HG03432 (cell line): ENCODE measurements around the gene TBL1XR1.

Source experiments
- ATAC-seq: cut with Tn5 transposase; IDR thresholded peaks from one replicate; pipeline ENCODE4 v1.9.1; 2021; ENCODE audit warnings: mild to moderate bottlenecking, moderate library complexity; ENCODE audit not compliant: unreplicated experiment

TBL1XR1 gene

DNA sequence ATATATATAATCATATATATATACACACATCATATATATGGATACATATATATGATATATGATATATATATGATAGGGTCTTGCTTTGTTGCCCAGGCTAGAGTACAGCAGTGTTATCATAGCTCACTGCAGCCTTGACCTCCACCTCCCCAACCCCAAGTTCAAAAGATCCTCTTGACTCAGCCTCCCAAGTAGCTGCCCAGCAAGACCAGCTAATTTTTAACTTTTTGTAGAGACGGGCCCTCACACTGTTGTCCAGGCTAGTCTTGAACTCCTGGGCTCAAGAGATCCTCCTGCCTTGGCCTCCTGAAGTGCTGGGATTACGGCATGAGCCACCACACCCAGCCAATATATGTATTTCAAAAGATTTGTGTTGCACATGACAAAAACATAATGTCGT lies 83.0 kb downstream of the TBL1XR1 start:
- no peak for ATAC-seq

DNA sequence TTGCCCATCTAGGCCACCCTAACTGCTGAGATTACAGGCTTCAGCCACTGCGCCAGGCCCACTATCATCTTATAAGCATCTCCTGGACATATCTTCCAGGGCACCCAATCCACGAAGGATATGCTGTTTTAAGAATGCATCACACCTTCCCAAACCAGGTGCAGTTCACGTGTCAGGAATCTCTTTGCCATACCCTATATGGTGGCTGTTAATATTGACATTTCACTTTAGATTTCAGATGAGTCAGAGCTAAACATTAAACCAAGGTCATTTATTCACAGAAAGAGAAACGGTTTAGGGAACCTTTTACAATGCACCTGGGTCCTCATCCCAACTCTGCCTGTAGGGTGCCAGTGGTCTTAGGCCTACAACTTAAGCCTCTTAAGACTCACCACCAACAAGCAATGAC lies 85.7 kb downstream of the TBL1XR1 start:
- no peak for ATAC-seq

- no peak for ATAC-seq
Observed at GRCh38 chr3:177110895-177111294, 86.4 kb downstream of the TBL1XR1 start.

- no peak for ATAC-seq
Observed at GRCh38 chr3:177110386-177110785, 86.9 kb downstream of the TBL1XR1 start.

GRCh38 chr3:177109688-177110330 lies 87.5 kb downstream of the TBL1XR1 start:
- peak; percentile 61 for ATAC-seq

DNA sequence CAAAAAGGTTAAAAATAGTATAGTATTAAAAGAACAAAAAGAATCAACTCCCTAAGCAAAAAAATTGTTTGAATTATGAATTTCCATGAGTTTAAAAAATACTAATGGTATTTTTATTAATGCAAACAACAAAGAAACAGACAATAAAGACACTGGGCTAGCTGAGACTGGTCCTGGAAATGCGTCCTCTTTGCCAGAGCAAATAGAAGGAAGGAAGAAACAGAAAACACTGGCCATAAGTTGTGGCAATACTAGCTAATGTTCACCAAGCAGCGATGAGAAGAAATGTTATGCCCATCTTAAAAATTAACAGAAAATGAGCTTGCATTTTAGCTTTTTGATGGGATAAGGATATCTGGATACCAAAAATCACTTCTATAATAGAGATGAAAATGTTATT lies 88.6 kb downstream of the TBL1XR1 start:
- ATAC-seq = no peak

DNA sequence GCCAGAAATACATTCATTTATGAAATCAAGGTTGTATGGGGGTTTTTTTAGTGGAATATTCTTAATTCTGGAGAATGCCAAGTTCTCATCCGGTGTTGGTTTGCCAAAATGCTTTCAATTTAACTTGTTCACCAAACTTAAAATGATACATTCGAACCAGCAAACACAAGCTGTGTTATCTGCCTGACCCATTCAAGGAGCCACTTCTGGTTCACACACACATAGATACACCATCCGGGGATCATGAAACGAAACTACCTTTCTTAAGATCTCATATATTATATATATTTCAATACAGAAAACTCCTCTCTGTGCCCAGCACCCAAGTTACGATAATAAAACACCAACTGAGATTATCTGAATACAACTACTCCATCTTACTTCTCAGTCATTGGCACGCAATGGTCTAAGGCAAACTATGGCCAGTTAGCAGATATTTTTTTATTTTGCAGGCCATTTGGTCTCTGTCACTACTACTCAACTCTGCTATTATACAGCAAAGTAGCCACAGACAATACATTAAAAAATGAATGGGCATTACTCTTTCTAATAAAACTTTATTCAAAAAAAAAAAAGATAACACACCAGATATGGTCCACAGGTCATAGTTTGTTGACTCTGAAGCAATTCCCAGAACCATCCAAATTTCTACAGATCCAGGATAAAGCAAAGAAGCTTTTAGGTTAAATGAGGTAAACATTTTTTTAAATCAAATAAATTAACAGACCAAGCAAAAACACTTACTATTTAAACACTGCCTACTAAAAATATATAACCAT lies 89.6 kb downstream of the TBL1XR1 start:
- no peak for ATAC-seq

DNA sequence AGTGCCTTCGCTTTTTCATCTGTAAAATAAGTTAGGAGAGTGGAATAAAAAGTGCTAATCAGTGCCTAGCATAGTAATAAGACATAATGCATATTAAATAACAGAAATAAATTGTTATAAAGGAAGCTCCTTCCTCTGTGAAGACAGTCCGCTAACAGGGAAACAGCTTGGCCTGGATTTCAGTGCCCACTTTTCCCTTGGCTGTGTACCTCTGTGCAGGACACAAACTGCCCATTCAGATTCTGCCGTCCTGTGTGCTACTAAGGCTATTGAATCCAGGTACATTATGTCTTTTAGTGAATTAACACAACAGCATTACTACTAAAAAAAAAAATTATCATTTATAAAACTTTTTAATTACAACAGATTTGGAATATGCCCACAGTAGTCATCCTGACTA lies 90.7 kb downstream of the TBL1XR1 start:
- no peak for ATAC-seq

DNA sequence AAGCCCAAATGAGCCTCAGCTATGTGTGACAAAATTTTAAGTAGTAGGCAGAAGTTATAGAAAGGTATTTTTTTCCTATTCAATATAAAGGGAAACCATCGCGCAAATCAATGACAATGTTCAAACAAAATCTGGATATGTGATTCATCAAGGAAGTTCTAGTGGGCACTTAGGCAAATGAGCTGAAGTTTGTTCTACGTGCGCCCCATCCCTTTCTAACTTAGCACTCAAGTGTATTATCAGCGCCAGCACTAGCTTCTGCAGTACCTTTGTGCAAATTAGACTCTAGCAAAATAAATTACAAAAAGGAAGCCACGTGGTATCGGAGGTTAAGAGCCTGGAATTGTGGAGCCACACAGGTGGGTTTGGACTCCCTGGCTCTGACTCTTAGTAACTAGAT lies 91.1 kb downstream of the TBL1XR1 start:
- ATAC-seq = peak; percentile 50

- no peak for ATAC-seq
Observed at GRCh38 chr3:177105623-177106022, 91.7 kb downstream of the TBL1XR1 start.

- no peak for ATAC-seq
Observed at GRCh38 chr3:177104299-177104992, 92.8 kb downstream of the TBL1XR1 start.

DNA sequence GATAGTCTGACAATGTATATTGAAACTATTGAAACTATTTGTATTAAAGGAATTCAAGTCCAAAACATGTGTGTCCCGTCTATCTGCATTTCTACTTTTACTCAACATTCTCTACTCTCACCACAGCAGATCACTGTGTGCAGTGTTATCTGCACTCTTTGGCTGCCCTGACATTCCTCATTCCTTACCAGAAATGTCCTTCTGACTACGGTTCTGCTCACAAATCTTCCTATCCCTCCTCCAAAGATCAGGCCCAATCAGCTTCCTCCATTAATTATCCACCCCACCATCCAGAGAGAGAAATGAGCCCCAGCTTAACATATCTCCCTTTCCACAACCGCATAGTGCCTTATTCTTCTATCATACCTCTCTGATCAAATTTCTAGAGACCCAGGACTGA lies 94.7 kb downstream of the TBL1XR1 start:
- ATAC-seq = no peak

DNA sequence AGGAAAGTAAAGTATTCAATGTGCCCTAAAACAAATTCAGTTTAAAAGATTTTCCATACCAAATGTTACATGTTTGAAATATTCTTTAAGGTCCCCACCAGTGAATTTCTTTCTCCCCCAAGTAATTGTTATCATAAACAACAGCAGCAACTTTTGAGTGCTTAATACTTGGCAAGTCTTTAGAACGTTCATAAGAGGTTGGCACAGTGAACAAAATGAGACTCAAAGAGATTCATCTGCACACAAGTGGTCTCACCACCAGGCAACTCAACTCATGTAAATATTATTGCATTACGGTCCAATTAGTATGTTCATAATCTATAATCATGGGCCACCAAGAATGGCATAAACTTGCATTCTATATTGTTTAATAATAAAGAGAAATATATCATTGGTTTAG lies 98.7 kb downstream of the TBL1XR1 start:
- ATAC-seq = no peak

GRCh38 chr3:177096615-177097014 lies 100.7 kb downstream of the TBL1XR1 start:
- ATAC-seq = no peak

- no peak for ATAC-seq
Observed at GRCh38 chr3:177093966-177094365, 103.3 kb downstream of the TBL1XR1 start.

DNA sequence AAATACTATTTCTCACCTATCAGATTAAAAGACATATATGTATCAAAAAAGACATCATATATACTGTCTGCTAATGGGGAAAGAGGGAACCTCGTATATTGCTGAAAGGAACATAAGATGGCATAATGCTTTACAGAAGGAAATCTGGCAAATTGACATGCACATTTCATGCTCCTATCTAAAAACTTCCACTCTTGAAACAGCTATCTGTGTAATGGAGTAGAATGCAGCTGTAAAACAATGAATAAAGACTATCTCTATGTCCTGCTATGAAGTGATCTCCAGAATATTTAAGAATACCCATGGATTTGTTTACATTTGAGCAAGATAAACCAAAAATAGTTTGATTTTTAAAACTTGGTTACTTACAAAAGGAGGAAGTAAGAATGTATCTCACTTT lies 107.4 kb downstream of the TBL1XR1 start:
- no peak for ATAC-seq

- ATAC-seq = no peak
Observed at GRCh38 chr3:177089110-177089509, 108.2 kb downstream of the TBL1XR1 start.

GRCh38 chr3:177085794-177086193 lies 111.5 kb downstream of the TBL1XR1 start:
- no peak for ATAC-seq

GRCh38 chr3:177084616-177085015 lies 112.7 kb downstream of the TBL1XR1 start:
- no peak for ATAC-seq

- no peak for ATAC-seq
Observed at GRCh38 chr3:177080122-177080521, 117.2 kb downstream of the TBL1XR1 start.

DNA sequence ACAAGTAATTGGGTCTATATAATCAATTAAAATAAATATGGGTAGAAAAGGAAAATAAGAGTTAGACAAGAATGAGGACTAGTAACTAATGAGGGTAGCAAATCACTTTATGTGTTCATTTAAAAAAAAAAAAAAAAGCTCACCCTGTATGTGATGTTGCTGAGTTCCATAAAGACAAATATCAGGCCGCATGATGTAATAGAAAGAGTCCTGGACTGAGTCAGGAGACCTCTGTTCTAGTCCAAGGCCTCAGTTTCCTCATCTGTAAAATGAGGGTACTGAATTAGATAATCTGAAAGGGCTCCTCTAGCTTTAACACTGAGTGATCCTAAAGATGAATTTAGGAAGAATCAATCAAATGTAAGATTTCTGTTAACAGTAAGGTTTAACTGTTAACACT lies 117.6 kb downstream of the TBL1XR1 start:
- no peak for ATAC-seq
